ENCODE results near the gene EYA2. TPM values are rescaled to one million over a fixed set of nuclear protein-coding genes. Genes with fewer than 3 reads are reported as not detected.

Gene EYA2
- total and polyA plus RNA-seq, 2 donors (not counting 1 experiment from before 2014, with no cell fraction given), result 1.1 to 2.8 TPM

- intact Hi-C loops (cut with micrococcal nuclease), result no loop called here
- 73% methylated on average over 10 of the region's 15 CpGs for WGBS (ENCODE audit: insufficient coverage)
- no peak overlapping the region for H3K4me3 ChIP-seq (ENCODE audit: control extremely low read depth in 1 of 5, extremely low read depth in 1 of 5, insufficient read depth in 1 of 5, low read depth in 2 of 5, low read length in 4 of 5)
- no peaks in the 10 kb centered on the region for H3K27me3 ChIP-seq (replicated peaks in 1 of 4; ENCODE audit: control extremely low read depth in 1 of 4, control insufficient read depth in 3 of 4, insufficient read depth in 4 of 4, low read length in 3 of 4)
- H3K79me2 ChIP-seq (ENCODE audit: control insufficient read depth, insufficient read depth, low read length), result no peaks in the 10 kb centered on the region
- POLR2A ChIA-PET, result no interaction called here
- no peaks in the 10 kb centered on the region for H3K4me1 ChIP-seq (ENCODE audit: control insufficient read depth in 2 of 2, insufficient read depth in 2 of 2, low read length in 2 of 2)
- H2AFZ ChIP-seq (ENCODE audit: insufficient read depth, low read depth, low read length, poor library complexity, severe bottlenecking), result no peak overlapping the region
- H3K36me3 ChIP-seq (replicated peaks in 1 of 2; ENCODE audit: control extremely low read depth in 1 of 2, control insufficient read depth in 1 of 2, extremely low read depth in 1 of 2, insufficient read depth in 2 of 2, low read length in 1 of 2), result no peaks in the 10 kb centered on the region
- peaks cover 5% of the 10 kb centered on the region for H3K9me3 Mint-ChIP-seq (ENCODE audit: insufficient read depth)
- DNase-seq (no peak), ATAC-seq (ENCODE audit: low read depth) (no peak)
- CTCF ChIA-PET, result no interaction called here
- H3K4me2 ChIP-seq (replicated peaks; ENCODE audit: low read depth, low read length, poor library complexity, severe bottlenecking), result no peak overlapping the region
- H3K9me3 ChIP-seq (ENCODE audit: control extremely low read depth in 1 of 3, control insufficient read depth in 2 of 3, insufficient read depth in 1 of 3, low read length in 2 of 3), result peaks cover 0 to 5% (median 0%) of the 10 kb centered on the region in 3 donors
- no peaks in the 10 kb centered on the region for H3K4me1 Mint-ChIP-seq
- no peak overlapping the region for H3K9ac ChIP-seq (ENCODE audit: low read length)
- H3K27me3 Mint-ChIP-seq, result peaks cover 7% of the 10 kb centered on the region
- TF ChIP-seq EZH2 (IDR thresholded peaks at IDR 0.05; ENCODE audit: borderline replicate concordance, insufficient read depth, low read depth, low read length, poor library complexity, severe bottlenecking) (no peak), CTCF (IDR thresholded peaks at IDR 0.05) (no peak)
- H3K4me3 Mint-ChIP-seq, result no peak overlapping the region
- no peak overlapping the region for H3K27ac Mint-ChIP-seq
- no peaks in the 10 kb centered on the region for H4K20me1 ChIP-seq (ENCODE audit: control insufficient read depth, insufficient read depth, low read length, poor library complexity, severe bottlenecking)
- no peak overlapping the region for H3K27ac ChIP-seq (ENCODE audit: low read length in 2 of 2)
Measured at GRCh38 chr20:46954490-46955038, 59.9 kb downstream of the EYA2 start.

GRCh38 chr20:46955601-46956556, 61.2 kb downstream of the EYA2 start:
- TF ChIP-seq EZH2 (IDR thresholded peaks at IDR 0.05; ENCODE audit: borderline replicate concordance, insufficient read depth, low read depth, low read length, poor library complexity, severe bottlenecking), result no peak
- no peak for TF ChIP-seq CTCF (IDR thresholded peaks at IDR 0.05)
- H3K4me1 Mint-ChIP-seq, result no peaks in the 10 kb centered on the region

More at GRCh38 chr20:46955601-46956556, 61.2 kb downstream of the EYA2 start:
- POLR2A ChIA-PET, result no interaction called here
- peaks cover 5% of the 10 kb centered on the region for H3K9me3 Mint-ChIP-seq (ENCODE audit: insufficient read depth)
- H3K4me3 ChIP-seq (ENCODE audit: control extremely low read depth in 1 of 5, extremely low read depth in 1 of 5, insufficient read depth in 1 of 5, low read depth in 2 of 5, low read length in 4 of 5), result no peak overlapping the region
- H3K27me3 Mint-ChIP-seq, result peaks cover 15% of the 10 kb centered on the region
- H3K9me3 ChIP-seq (ENCODE audit: control extremely low read depth in 1 of 3, control insufficient read depth in 2 of 3, insufficient read depth in 1 of 3, low read length in 2 of 3), result peaks cover 0 to 5% (median 0%) of the 10 kb centered on the region in 3 donors
- WGBS (ENCODE audit: insufficient coverage), result no CpG with 5 or more reads among the region's 2 CpGs
- no peaks in the 10 kb centered on the region for H3K79me2 ChIP-seq (ENCODE audit: control insufficient read depth, insufficient read depth, low read length)
- no peak for DNase-seq
- no peaks in the 10 kb centered on the region for H3K36me3 ChIP-seq (replicated peaks in 1 of 2; ENCODE audit: control extremely low read depth in 1 of 2, control insufficient read depth in 1 of 2, extremely low read depth in 1 of 2, insufficient read depth in 2 of 2, low read length in 1 of 2)
- no peak overlapping the region for H3K27ac Mint-ChIP-seq
- no peak for ATAC-seq (ENCODE audit: low read depth)
- H2AFZ ChIP-seq (ENCODE audit: insufficient read depth, low read depth, low read length, poor library complexity, severe bottlenecking), result no peak overlapping the region
- no peak overlapping the region for H3K9ac ChIP-seq (ENCODE audit: low read length)
- intact Hi-C loops (cut with micrococcal nuclease), result no loop called here
- H3K27me3 ChIP-seq (replicated peaks in 1 of 4; ENCODE audit: control extremely low read depth in 1 of 4, control insufficient read depth in 3 of 4, insufficient read depth in 4 of 4, low read length in 3 of 4), result no peaks in the 10 kb centered on the region
- no peaks in the 10 kb centered on the region for H4K20me1 ChIP-seq (ENCODE audit: control insufficient read depth, insufficient read depth, low read length, poor library complexity, severe bottlenecking)
- CTCF ChIA-PET, result no interaction called here
- H3K4me3 Mint-ChIP-seq, result no peak overlapping the region
- no peaks in the 10 kb centered on the region for H3K4me1 ChIP-seq (ENCODE audit: control insufficient read depth in 2 of 2, insufficient read depth in 2 of 2, low read length in 2 of 2)
- H3K4me2 ChIP-seq (replicated peaks; ENCODE audit: low read depth, low read length, poor library complexity, severe bottlenecking), result no peak overlapping the region
- no peak overlapping the region for H3K27ac ChIP-seq (ENCODE audit: low read length in 2 of 2)

All from B cell (primary cell).